HCT116 (cell line): Measurements from ENCODE around the gene AGMAT. TPM values are rescaled to one million over a fixed set of nuclear protein-coding genes. Genes with fewer than 3 reads are reported as not detected.

Source experiments
- ATAC-seq: fragments of 200-7000 bp; cut with Tn5 transposase; 2 replicates; pipeline ENCODE4 v1.9.1; 2020; ENCODE audit warnings: mild to moderate bottlenecking, moderate library complexity
- BruUV-seq: library from RNA; stranded (reverse); fragments of 400-500 nt; replicated peaks from 2 replicates; lab custom pipeline; 2021; lab: Mats Ljungman, UMichigan
- CTCF ChIA-PET: fragments of 300-600 bp; sonication (Branson Sonifier 250); formaldehyde crosslinking; loops from one replicate; lab custom pipeline; 2021; ENCODE audit warnings: antibody characterized with exemption; lab: Charles Lee
- POLR2A ChIA-PET: fragments of 300-600, 350-600 bp; sonication (Branson Sonifier 250); formaldehyde crosslinking; loops from one replicate; lab custom pipeline; 2021; ENCODE audit warnings: antibody characterized with exemption; lab: Charles Lee
- RAD21 ChIA-PET, 2 experiments: fragments of 300-600 bp; sonication (Branson Sonifier 250); formaldehyde crosslinking; loops; one replicate each; lab custom pipeline; 2023; ENCODE audit warnings: low total read pairs in 2 of 2; ENCODE audit not compliant: uncharacterized antibody in 2 of 2, unreplicated experiment in 2 of 2, low non-redundant PET in 1 of 2; lab: Charles Lee
- DNase-seq: peaks from one replicate; pipeline ENCODE4 v3.0.0-alpha.2; 2010; ENCODE audit warnings: low read depth, low spot score
- H2AFZ ChIP-seq: fragments of 200-600 bp; shearing (Covaris generic), sonication (generic); 2 replicates; pipeline ENCODE4 v1.6.1; 2017; ENCODE audit warnings: low read depth, mixed run types, mixed read lengths, antibody characterized with exemption, low read length; ENCODE audit not compliant: poor library complexity, severe bottlenecking
- H3K27ac ChIP-seq: 2 replicates; pipeline ENCODE4 v1.5.1; 2012; ENCODE audit warnings: low read depth, low read length
- H3K27me3 ChIP-seq: fragments of 200-600 bp; sonication (generic); 2 replicates; pipeline ENCODE4 v1.6.1; 2016; ENCODE audit warnings: mixed run types, low read length, mixed read lengths; ENCODE audit not compliant: insufficient read depth
- H3K36me3 ChIP-seq, 2 experiments: fragments of 200-500 bp in 1 of 2; fragments of 200-600 bp in 1 of 2; sonication (Bioruptor generic) in 1 of 2; sonication (generic) in 1 of 2; 2 replicates each; pipeline versions ENCODE4 v1.5.1 to v1.6.1; 2014 to 2016; ENCODE audit warnings: low read length in 2 of 2, inconsistent platforms in 1 of 2, mixed read lengths in 1 of 2, mixed run types in 1 of 2; ENCODE audit not compliant: insufficient read depth in 2 of 2, control insufficient read depth in 1 of 2
- H3K4me1 ChIP-seq, 2 experiments: fragments of 200-600 bp in 1 of 2; sonication (generic) in 1 of 2; 2 replicates each; pipeline versions ENCODE4 v1.5.1 to v1.6.1; 2012 to 2017; ENCODE audit warnings: low read length in 2 of 2, inconsistent platforms in 1 of 2, mild to moderate bottlenecking in 1 of 2, mixed read lengths in 1 of 2, mixed run types in 1 of 2, moderate library complexity in 1 of 2; ENCODE audit not compliant: insufficient read depth in 2 of 2, control insufficient read depth in 1 of 2
- H3K4me2 ChIP-seq: fragments of 200-600 bp; sonication (generic); 2 replicates; pipeline ENCODE4 v1.6.1; 2017; ENCODE audit warnings: mixed run types, low read length, mixed read lengths
- H3K4me3 ChIP-seq, 2 experiments: fragments of 200-600 bp in 1 of 2; sonication (generic) in 1 of 2; replicated peaks in 1 of 2; 2 replicates each; pipeline ENCODE4 v1.5.1; 2011 to 2016; ENCODE audit warnings: low read length in 2 of 2, control low read depth in 1 of 2, low read depth in 1 of 2, mild to moderate bottlenecking in 1 of 2, mixed read lengths in 1 of 2, mixed run types in 1 of 2
- H3K79me2 ChIP-seq: fragments of 200-600 bp; sonication (generic); 2 replicates; pipeline ENCODE4 v1.6.1; 2017; ENCODE audit warnings: mild to moderate bottlenecking, mixed run types, low read length, moderate library complexity, mixed read lengths; ENCODE audit not compliant: insufficient read depth
- H3K9ac ChIP-seq: fragments of 200-600 bp; sonication (generic); 2 replicates; pipeline ENCODE4 v1.6.1; 2016; ENCODE audit warnings: low read length, mixed read lengths
- H3K9me2 ChIP-seq: fragments of 200-600 bp; sonication (generic), shearing (Covaris generic); 2 replicates; pipeline ENCODE4 v1.6.1; 2017; ENCODE audit warnings: mixed run types, mild to moderate bottlenecking, moderate library complexity; ENCODE audit not compliant: insufficient read depth
- H3K9me3 ChIP-seq, 2 experiments: fragments of 200-500 bp in 1 of 2; fragments of 200-600 bp in 1 of 2; sonication (Bioruptor generic) in 1 of 2; sonication (generic) in 1 of 2; 2 replicates each; pipeline ENCODE4 v1.6.1; 2014 to 2017; ENCODE audit warnings: low read length in 2 of 2, mixed read lengths in 2 of 2, inconsistent platforms in 1 of 2, low read depth in 1 of 2, mild to moderate bottlenecking in 1 of 2, mixed run types in 1 of 2, moderate library complexity in 1 of 2; ENCODE audit not compliant: control insufficient read depth in 1 of 2, insufficient read depth in 1 of 2
- H4K20me1 ChIP-seq: fragments of 200-600 bp; sonication (generic), shearing (Covaris generic); 2 replicates; pipeline ENCODE4 v1.6.1; 2017; ENCODE audit warnings: mixed run types, mild to moderate bottlenecking, moderate library complexity; ENCODE audit not compliant: insufficient read depth
- CEBPB ChIP-seq: IDR thresholded peaks from 2 replicates; pipeline ENCODE4 v1.6.1; 2012; ENCODE audit warnings: low read depth
- EZH2 ChIP-seq: fragments of 200-600 bp; sonication (generic); IDR thresholded peaks from 2 replicates; pipeline ENCODE4 v1.6.1; 2017; ENCODE audit warnings: antibody characterized with exemption, mixed run types
- FOSL1 ChIP-seq: IDR thresholded peaks from 2 replicates; pipeline ENCODE4 v1.6.1; 2012; ENCODE audit warnings: low read depth
- JUND ChIP-seq: IDR thresholded peaks from 2 replicates; pipeline ENCODE4 v1.6.1; 2012
- POLR2A ChIP-seq: IDR thresholded peaks from 2 replicates; pipeline ENCODE4 v1.7.0; 2011; ENCODE audit warnings: borderline replicate concordance; ENCODE audit not compliant: insufficient read depth, insufficient read length; ENCODE audit errors: extremely low read depth
- POLR2AphosphoS5 ChIP-seq: IDR thresholded peaks from 2 replicates; pipeline ENCODE4 v1.6.1; 2011; ENCODE audit warnings: mild to moderate bottlenecking, low read depth, low read length, moderate library complexity
- RAD21 ChIP-seq: IDR thresholded peaks from 2 replicates; pipeline ENCODE4 v1.6.1; 2012; ENCODE audit warnings: low read depth, mild to moderate bottlenecking
- SIN3A ChIP-seq: IDR thresholded peaks from 2 replicates; pipeline ENCODE4 v1.6.1; 2012; ENCODE audit warnings: low read depth
- SRF ChIP-seq: IDR thresholded peaks from 2 replicates; pipeline ENCODE4 v1.6.1; 2012; ENCODE audit warnings: low read depth
- TCF7L2 ChIP-seq: IDR thresholded peaks from 2 replicates; pipeline ENCODE4 v1.7.0; 2011; ENCODE audit warnings: borderline replicate concordance, inconsistent platforms; ENCODE audit not compliant: insufficient read depth, insufficient read length; ENCODE audit errors: extremely low read depth
- ZFX ChIP-seq: fragments of 450-650 bp; IDR thresholded peaks from 2 replicates; pipeline ENCODE4 v1.6.1; 2017
- intact Hi-C: fragments of 100-400 bp; cut with micrococcal nuclease; formaldehyde crosslinking; loops from 2 replicates; pipeline ENCODE4 v1.10.0; 2022
- total RNA-seq: library from RNA; stranded (reverse); gene quantifications from one replicate; pipeline ENCODE4 v1.2.1, GENCODE V29; 2021; ENCODE audit not compliant: unreplicated experiment
- TF ChIP-seq, protein P1 (sequence below): IDR thresholded peaks from 2 replicates; pipeline ENCODE4 v1.6.1; 2012
- TF ChIP-seq, protein P2 (sequence below), 3 experiments: fragments of 200-600 bp in 1 of 3; sonication (generic) in 1 of 3; IDR thresholded peaks in 2 of 3; conservative IDR thresholded peaks in 1 of 3; 2 replicates each; pipeline ENCODE4 v1.5.1; 2012 to 2017; ENCODE audit warnings: low read depth in 2 of 3, low read length in 2 of 3, antibody characterized with exemption in 1 of 3, borderline replicate concordance in 1 of 3, control low read depth in 1 of 3, mild to moderate bottlenecking in 1 of 3, mixed read lengths in 1 of 3, mixed run types in 1 of 3, moderate library complexity in 1 of 3; ENCODE audit not compliant: insufficient read depth in 1 of 3

The AGMAT gene
- total RNA-seq, 1 experiment from 2014 or later: not detected

DNA sequence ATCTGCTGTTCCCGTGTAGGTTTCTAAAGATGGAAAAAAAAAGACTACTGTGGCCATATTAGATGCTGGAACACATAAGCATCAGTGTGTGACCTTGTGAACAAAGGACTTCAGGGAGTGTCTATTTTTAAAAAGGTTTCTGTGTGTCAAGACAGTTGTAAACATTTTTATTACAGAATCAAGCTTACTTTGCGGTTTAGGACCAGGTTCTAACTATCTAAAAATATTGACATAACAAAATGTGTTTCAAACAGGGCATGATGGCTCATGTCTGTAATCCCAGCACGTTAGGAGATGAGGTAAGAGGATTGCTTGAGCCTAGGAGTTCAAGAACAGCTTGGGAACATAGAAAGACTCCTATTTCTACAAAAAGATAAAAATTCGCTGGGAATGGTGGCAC, 25.3 kb upstream of the AGMAT start:
- Histone ChIP-seq H3K4me3 (no peak overlapping the region), H2AFZ (no peak overlapping the region), H3K79me2 (no peaks in the 10 kb centered on the region), H3K4me1 (no peaks in the 10 kb centered on the region; a peak in 1 of 4 replicates), H3K9me3 (no peaks in the 10 kb centered on the region; a peak in 1 of 4 replicates), H3K9ac (no peak overlapping the region), H4K20me1 (no peaks in the 10 kb centered on the region), H3K9me2 (no peaks in the 10 kb centered on the region), H3K27me3 (no peaks in the 10 kb centered on the region), H3K36me3 (no peaks in the 10 kb centered on the region), H3K4me2 (no peak overlapping the region), H3K27ac (no peak overlapping the region)
- intact Hi-C loops: no loop called here
- TF ChIP-seq RAD21: no peak
- TF ChIP-seq SRF: no peak
- TF ChIP-seq CEBPB: no peak
- TF ChIP-seq, protein P1, sequence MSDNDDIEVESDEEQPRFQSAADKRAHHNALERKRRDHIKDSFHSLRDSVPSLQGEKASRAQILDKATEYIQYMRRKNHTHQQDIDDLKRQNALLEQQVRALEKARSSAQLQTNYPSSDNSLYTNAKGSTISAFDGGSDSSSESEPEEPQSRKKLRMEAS: no peak
- TF ChIP-seq, protein P2, sequence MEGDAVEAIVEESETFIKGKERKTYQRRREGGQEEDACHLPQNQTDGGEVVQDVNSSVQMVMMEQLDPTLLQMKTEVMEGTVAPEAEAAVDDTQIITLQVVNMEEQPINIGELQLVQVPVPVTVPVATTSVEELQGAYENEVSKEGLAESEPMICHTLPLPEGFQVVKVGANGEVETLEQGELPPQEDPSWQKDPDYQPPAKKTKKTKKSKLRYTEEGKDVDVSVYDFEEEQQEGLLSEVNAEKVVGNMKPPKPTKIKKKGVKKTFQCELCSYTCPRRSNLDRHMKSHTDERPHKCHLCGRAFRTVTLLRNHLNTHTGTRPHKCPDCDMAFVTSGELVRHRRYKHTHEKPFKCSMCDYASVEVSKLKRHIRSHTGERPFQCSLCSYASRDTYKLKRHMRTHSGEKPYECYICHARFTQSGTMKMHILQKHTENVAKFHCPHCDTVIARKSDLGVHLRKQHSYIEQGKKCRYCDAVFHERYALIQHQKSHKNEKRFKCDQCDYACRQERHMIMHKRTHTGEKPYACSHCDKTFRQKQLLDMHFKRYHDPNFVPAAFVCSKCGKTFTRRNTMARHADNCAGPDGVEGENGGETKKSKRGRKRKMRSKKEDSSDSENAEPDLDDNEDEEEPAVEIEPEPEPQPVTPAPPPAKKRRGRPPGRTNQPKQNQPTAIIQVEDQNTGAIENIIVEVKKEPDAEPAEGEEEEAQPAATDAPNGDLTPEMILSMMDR (IDR thresholded peaks at IDR 0.05 in 2 of 3, conservative IDR thresholded peaks at IDR 0.05 in 1 of 3; ENCODE audit: borderline replicate concordance in 1 of 3, insufficient read depth in 1 of 3, low read depth in 2 of 3, low read length in 2 of 3): no peak
- no peak for DNase-seq
- no TSS peak for BruUV-seq
- RAD21 ChIA-PET: no interaction called here
- no peak for ATAC-seq
- POLR2A ChIA-PET: no interaction called here
- CTCF ChIA-PET: no interaction called here

DNA sequence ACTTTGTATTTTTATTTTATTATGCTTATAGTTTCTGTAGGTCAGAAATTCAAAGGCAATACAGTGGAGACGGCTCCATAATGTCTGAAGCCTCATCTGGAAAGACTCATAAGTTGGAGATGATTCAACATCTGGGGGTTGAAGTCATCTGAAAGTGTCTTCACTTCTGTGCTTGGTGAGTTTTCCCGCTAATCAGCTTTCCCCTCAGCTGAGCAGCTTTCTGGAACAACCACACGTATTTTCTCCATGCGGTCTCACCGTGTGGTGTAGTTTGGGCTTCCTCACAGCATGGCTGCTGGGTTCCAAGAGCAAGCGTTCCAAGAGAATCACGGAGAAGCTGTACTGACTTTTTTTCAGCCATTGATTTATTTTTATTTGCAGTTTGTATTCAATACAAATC, 24.8 kb upstream of the AGMAT start:
- Histone ChIP-seq H3K9ac (no peak overlapping the region), H4K20me1 (no peaks in the 10 kb centered on the region), H3K9me2 (no peaks in the 10 kb centered on the region), H3K27me3 (no peaks in the 10 kb centered on the region), H3K36me3 (no peaks in the 10 kb centered on the region), H3K4me1 (no peaks in the 10 kb centered on the region), H3K79me2 (no peaks in the 10 kb centered on the region), H3K27ac (no peak overlapping the region), H3K4me2 (no peak overlapping the region), H3K9me3 (no peaks in the 10 kb centered on the region; a peak in 1 of 4 replicates), H2AFZ (no peak overlapping the region), H3K4me3 (no peak overlapping the region)
- DNase-seq: no peak
- RAD21 ChIA-PET: no interaction called here
- POLR2A ChIA-PET: no interaction called here
- ATAC-seq: no peak
- no TSS peak for BruUV-seq
- intact Hi-C loops: no loop called here
- CTCF ChIA-PET: no interaction called here
- TF ChIP-seq SIN3A: no peak
- TF ChIP-seq, protein P1: no peak
- no peak for TF ChIP-seq POLR2AphosphoS5
- no peak for TF ChIP-seq ZFX
- no peak for TF ChIP-seq JUND
- TF ChIP-seq, protein P2 (IDR thresholded peaks at IDR 0.05 in 2 of 3, conservative IDR thresholded peaks at IDR 0.05 in 1 of 3; ENCODE audit: borderline replicate concordance in 1 of 3, insufficient read depth in 1 of 3, low read depth in 2 of 3, low read length in 2 of 3): no peak
- no peak for TF ChIP-seq SRF
- TF ChIP-seq EZH2: no peak
- no peak for TF ChIP-seq FOSL1
- no peak for TF ChIP-seq TCF7L2
- TF ChIP-seq POLR2A: no peak
